Embryonic facial prominence (tissue), 1 donor: ENCODE measurements around the gene SLBP.

Source experiments
- DNase-seq: peaks from one replicate; pipeline ENCODE4 v3.0.0-alpha.2; 2016; ENCODE audit errors: extremely low spot score

SLBP gene

GRCh38 chr4:1712216-1713002 is at the start of gene SLBP:
SLBP (minus strand) TSS chr4:1712319; CDS start chr4:1712188, 131 bp downstream.
- peak; percentile 78 for DNase-seq

- no peak for DNase-seq
Measured at GRCh38 chr4:1761130-1761689, 49.1 kb upstream of the SLBP start.

GRCh38 chr4:1760521-1761071 is 48.5 kb upstream of the SLBP start:
- no peak for DNase-seq

GRCh38 chr4:1759818-1760223 is 47.7 kb upstream of the SLBP start:
- no peak for DNase-seq

- no peak for DNase-seq
Measured at GRCh38 chr4:1759170-1759817, 47.2 kb upstream of the SLBP start.

GRCh38 chr4:1758306-1759121 is 46.4 kb upstream of the SLBP start:
- no peak for DNase-seq

- DNase-seq: no peak
Measured at GRCh38 chr4:1757836-1758235, 45.7 kb upstream of the SLBP start.

GRCh38 chr4:1756893-1757779 is 45.0 kb upstream of the SLBP start:
- DNase-seq: no peak

GRCh38 chr4:1756079-1756478 is 44.0 kb upstream of the SLBP start:
- no peak for DNase-seq

GRCh38 chr4:1755297-1755696 is 43.2 kb upstream of the SLBP start:
- no peak for DNase-seq

- no peak for DNase-seq
Measured at GRCh38 chr4:1754336-1754735, 42.2 kb upstream of the SLBP start.

GRCh38 chr4:1753697-1754311 is 41.7 kb upstream of the SLBP start:
- no peak for DNase-seq

- DNase-seq: no peak
Measured at GRCh38 chr4:1753294-1753696, 41.2 kb upstream of the SLBP start.

- no peak for DNase-seq
Measured at GRCh38 chr4:1752284-1753041, 40.3 kb upstream of the SLBP start.

GRCh38 chr4:1751919-1752283 is 39.8 kb upstream of the SLBP start:
- no peak for DNase-seq

- DNase-seq: no peak
Measured at GRCh38 chr4:1751155-1751918, 39.2 kb upstream of the SLBP start.

- DNase-seq: no peak
Measured at GRCh38 chr4:1750381-1751154, 38.4 kb upstream of the SLBP start.

- DNase-seq: no peak
Measured at GRCh38 chr4:1749826-1750225, 37.7 kb upstream of the SLBP start.
